Measurements from ENCODE around the gene IDH3B. TPM values are rescaled to one million over a fixed set of nuclear protein-coding genes. Genes with fewer than 3 reads are reported as not detected.
A peak's percentile ranks its signal among the peaks of the same experiment; 100 is the strongest.

The IDH3B gene
- total and polyA plus RNA-seq, 2 of the 13 experiments (the other 11 are each of a cell fraction or from before 2014, with no cell fraction given), result 215 to 254 TPM

GRCh38 chr20:2691663-2692035 lies 27.6 kb upstream of the IDH3B start (continued):
- no peak; the same call in 1 of the 2 replicates for TF ChIP-seq ZBTB46 (CRISPR knock-in tag; IDR thresholded peaks at IDR 0.05; ENCODE audit: borderline replicate concordance)
- peak; percentile 56; the same call in 1 of the 2 replicates for TF ChIP-seq ZMYM2 (CRISPR knock-in tag; IDR thresholded peaks at IDR 0.05)
- peak; percentile 70; the same call in 1 of the 2 replicates for TF ChIP-seq ZNF430 (CRISPR knock-in tag; IDR thresholded peaks at IDR 0.05)
- no peak for TF ChIP-seq SSRP1 (CRISPR knock-in tag; IDR thresholded peaks at IDR 0.05)
- TF ChIP-seq ZNF737 (CRISPR knock-in tag; IDR thresholded peaks at IDR 0.05; ENCODE audit: borderline replicate concordance), result 0 out of 2 replicates have a peak, but pooled peaks have one; percentile 65
- no peak for TF ChIP-seq TCF12 (IDR thresholded peaks at IDR 0.05)
- TF ChIP-seq TCF12 (CRISPR knock-in tag; IDR thresholded peaks at IDR 0.05), result no peak
- TF ChIP-seq BCLAF1 (IDR thresholded peaks at IDR 0.05), result no peak
- TF ChIP-seq ZBTB8A (CRISPR knock-in tag; IDR thresholded peaks at IDR 0.05; ENCODE audit: borderline replicate concordance, low read depth), result 0 out of 2 replicates have a peak, but pooled peaks have one; percentile 10
- 0 out of 2 replicates have a peak, but pooled peaks have one; percentile 28 for TF ChIP-seq KLF12 (CRISPR knock-in tag; IDR thresholded peaks at IDR 0.05; ENCODE audit: borderline replicate concordance)
- no peak for TF ChIP-seq HOXA5 (CRISPR knock-in tag; IDR thresholded peaks at IDR 0.05)
- TF ChIP-seq RFXANK (CRISPR knock-in tag; IDR thresholded peaks at IDR 0.05), result no peak
- no peak for TF ChIP-seq ZMYM3 (CRISPR knock-in tag; IDR thresholded peaks at IDR 0.05)
- TF ChIP-seq ZNF597 (CRISPR knock-in tag; IDR thresholded peaks at IDR 0.05), result no peak
- TF ChIP-seq ZNF484 (CRISPR knock-in tag; IDR thresholded peaks at IDR 0.05; ENCODE audit: borderline replicate concordance, low read depth), result no peak
- no peak for TF ChIP-seq BCL6 (CRISPR knock-in tag; IDR thresholded peaks at IDR 0.05)
- TF ChIP-seq ZNF343 (CRISPR knock-in tag; IDR thresholded peaks at IDR 0.05), result 0 out of 2 replicates have a peak, but pooled peaks have one; percentile 14
- TF ChIP-seq FOXO1 (CRISPR knock-in tag; IDR thresholded peaks at IDR 0.05), result no peak
- no peak for TF ChIP-seq FLYWCH1 (CRISPR knock-in tag; IDR thresholded peaks at IDR 0.05)
- TF ChIP-seq REL (CRISPR knock-in tag; conservative IDR thresholded peaks at IDR 0.05), result no peak
- no peak for TF ChIP-seq CREB1 (IDR thresholded peaks at IDR 0.05)
- no peak for TF ChIP-seq CREB1 (CRISPR knock-in tag; IDR thresholded peaks at IDR 0.05)
- no peak for TF ChIP-seq REST (IDR thresholded peaks at IDR 0.05; ENCODE audit: borderline replicate concordance in 1 of 2, low read depth in 1 of 2, low read length in 2 of 2)
- TF ChIP-seq ZNF232 (CRISPR knock-in tag; IDR thresholded peaks at IDR 0.05; ENCODE audit: borderline replicate concordance), result no peak

Data from HepG2 (cell line).